ENCODE measurements around the gene KIAA0513. TPM values are rescaled to one million over a fixed set of nuclear protein-coding genes. Genes with fewer than 3 reads are reported as not detected.

The KIAA0513 gene
- total RNA-seq, 1 experiment from 2014 or later = 7.8 TPM

DNA sequence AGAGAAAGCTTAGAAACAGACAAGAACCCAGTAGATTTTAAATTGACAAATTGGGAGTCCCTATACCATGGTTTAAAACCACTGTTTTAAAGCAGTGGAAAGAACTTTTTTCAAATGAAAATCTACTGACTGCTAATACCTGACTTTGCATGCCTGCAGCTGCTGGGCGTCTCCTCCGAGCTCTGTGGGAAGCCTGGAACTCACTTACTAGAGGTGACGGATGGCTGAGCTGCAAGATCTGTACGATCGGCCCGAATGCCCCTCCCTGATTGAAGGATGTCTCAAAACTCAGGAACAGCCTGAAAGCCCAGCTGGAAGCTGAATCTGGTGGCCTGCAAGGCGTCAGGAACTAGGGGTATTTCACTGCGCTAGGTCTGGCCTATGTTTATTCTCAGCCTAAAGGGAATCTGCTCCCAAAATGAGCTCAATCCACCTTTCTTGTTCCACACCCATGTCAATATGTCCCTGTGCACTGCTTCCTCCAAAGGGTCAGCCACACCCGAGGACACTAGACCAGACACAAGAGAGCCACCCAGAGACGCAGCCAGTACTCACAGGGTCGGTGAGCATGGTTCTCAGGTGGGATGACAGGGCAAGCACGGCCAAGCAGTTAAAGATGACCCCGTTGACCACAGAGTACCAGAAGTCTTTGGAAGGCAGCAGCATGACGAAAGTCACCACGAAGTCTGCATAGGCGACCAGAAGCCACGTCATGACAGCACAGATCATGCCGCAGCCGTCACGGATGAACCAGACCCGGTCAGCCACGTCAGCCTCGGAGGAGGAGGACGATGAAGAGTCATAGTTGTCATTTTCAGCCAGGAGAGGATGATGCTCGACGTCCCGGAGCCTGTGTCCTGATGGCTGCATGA, 37.6 kb upstream of the KIAA0513 start:
- Mint-ChIP-seq H3K9me3 (no peaks in the 10 kb centered on the region), H3K36me3 (peaks cover 61% of the 10 kb centered on the region), H3K27ac (peak overlapping the region; percentile 63), H3K4me3 (no peak overlapping the region), H3K4me1 (peaks cover 5% of the 10 kb centered on the region; the same call in 1 of the 2 replicates), H3K27me3 (ENCODE audit: low read depth) (no peaks in the 10 kb centered on the region)
- no peak for DNase-seq (ENCODE audit: low spot score)
- ChIA-PET CTCF (interaction anchor here (0.7 to 2.0 kb wide), 3 partner anchors 17 to 67 kb away, joined by 3 to 5 read pairs (median 3); no protein-coding TSS in a partner anchor), POLR2A (no interaction called here)
- no peak for ATAC-seq
- TF ChIP-seq, protein P1, sequence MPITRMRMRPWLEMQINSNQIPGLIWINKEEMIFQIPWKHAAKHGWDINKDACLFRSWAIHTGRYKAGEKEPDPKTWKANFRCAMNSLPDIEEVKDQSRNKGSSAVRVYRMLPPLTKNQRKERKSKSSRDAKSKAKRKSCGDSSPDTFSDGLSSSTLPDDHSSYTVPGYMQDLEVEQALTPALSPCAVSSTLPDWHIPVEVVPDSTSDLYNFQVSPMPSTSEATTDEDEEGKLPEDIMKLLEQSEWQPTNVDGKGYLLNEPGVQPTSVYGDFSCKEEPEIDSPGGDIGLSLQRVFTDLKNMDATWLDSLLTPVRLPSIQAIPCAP (CRISPR knock-in tag; IDR thresholded peaks at IDR 0.05) = no peak
- no peak for TF ChIP-seq FOXP1 (CRISPR knock-in tag; IDR thresholded peaks at IDR 0.05; ENCODE audit: borderline replicate concordance)
- no peak for TF ChIP-seq ZNF263 (CRISPR knock-in tag; IDR thresholded peaks at IDR 0.05; ENCODE audit: low read depth)
- TF ChIP-seq ETV6 (CRISPR knock-in tag; IDR thresholded peaks at IDR 0.05) = no peak
- no peak for TF ChIP-seq ZNF219 (CRISPR knock-in tag; IDR thresholded peaks at IDR 0.05; ENCODE audit: borderline replicate concordance)
- TF ChIP-seq, protein P2, sequence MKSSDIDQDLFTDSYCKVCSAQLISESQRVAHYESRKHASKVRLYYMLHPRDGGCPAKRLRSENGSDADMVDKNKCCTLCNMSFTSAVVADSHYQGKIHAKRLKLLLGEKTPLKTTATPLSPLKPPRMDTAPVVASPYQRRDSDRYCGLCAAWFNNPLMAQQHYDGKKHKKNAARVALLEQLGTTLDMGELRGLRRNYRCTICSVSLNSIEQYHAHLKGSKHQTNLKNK (CRISPR knock-in tag; IDR thresholded peaks at IDR 0.05) = no peak
- no peak for TF ChIP-seq ZNF671 (CRISPR knock-in tag; IDR thresholded peaks at IDR 0.05)
- no peak for TF ChIP-seq MYBL2 (CRISPR knock-in tag; IDR thresholded peaks at IDR 0.05)
- TF ChIP-seq EMX1 (CRISPR knock-in tag; IDR thresholded peaks at IDR 0.05) = no peak

DNA sequence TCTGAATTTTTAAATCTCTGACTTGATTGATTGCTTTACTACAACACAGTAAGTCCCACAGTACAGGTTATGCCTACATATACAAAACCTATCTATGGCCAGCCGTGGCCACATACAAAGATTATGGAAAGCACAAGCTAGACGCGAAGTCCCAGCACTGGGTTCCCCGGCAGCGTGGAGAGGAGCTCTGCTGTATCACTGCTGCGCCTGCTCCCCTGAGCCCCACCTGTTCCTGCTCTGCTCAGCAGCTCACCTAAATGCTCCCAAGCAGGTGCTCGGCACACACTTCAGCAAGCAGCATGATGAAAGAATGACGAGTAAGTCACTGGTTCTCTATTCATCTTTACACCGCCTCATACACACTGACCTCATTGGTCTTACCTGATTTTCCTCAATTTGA, 36.8 kb upstream of the KIAA0513 start:
- DNase-seq (ENCODE audit: low spot score) (no peak), ATAC-seq (no peak)
- peaks cover 7% of the 10 kb centered on the region; the same call in 1 of the 2 replicates for H3K4me1 Mint-ChIP-seq
- H3K27ac Mint-ChIP-seq = no peak overlapping the region
- no peak for TF ChIP-seq JAZF1 (CRISPR knock-in tag; IDR thresholded peaks at IDR 0.05)
- TF ChIP-seq SOX15 (CRISPR knock-in tag; IDR thresholded peaks at IDR 0.05) = no peak
- no peak for TF ChIP-seq ETV6 (CRISPR knock-in tag; IDR thresholded peaks at IDR 0.05)
- TF ChIP-seq, protein P3, sequence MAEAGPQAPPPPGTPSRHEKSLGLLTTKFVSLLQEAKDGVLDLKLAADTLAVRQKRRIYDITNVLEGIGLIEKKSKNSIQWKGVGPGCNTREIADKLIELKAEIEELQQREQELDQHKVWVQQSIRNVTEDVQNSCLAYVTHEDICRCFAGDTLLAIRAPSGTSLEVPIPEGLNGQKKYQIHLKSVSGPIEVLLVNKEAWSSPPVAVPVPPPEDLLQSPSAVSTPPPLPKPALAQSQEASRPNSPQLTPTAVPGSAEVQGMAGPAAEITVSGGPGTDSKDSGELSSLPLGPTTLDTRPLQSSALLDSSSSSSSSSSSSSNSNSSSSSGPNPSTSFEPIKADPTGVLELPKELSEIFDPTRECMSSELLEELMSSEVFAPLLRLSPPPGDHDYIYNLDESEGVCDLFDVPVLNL (CRISPR knock-in tag; IDR thresholded peaks at IDR 0.05; ENCODE audit: borderline replicate concordance, low read depth) = no peak
- TF ChIP-seq, protein P4, sequence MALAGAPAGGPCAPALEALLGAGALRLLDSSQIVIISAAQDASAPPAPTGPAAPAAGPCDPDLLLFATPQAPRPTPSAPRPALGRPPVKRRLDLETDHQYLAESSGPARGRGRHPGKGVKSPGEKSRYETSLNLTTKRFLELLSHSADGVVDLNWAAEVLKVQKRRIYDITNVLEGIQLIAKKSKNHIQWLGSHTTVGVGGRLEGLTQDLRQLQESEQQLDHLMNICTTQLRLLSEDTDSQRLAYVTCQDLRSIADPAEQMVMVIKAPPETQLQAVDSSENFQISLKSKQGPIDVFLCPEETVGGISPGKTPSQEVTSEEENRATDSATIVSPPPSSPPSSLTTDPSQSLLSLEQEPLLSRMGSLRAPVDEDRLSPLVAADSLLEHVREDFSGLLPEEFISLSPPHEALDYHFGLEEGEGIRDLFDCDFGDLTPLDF (CRISPR knock-in tag; IDR thresholded peaks at IDR 0.05) = no peak
- TF ChIP-seq GABPB1 (CRISPR knock-in tag; IDR thresholded peaks at IDR 0.05) = no peak
- no peak for TF ChIP-seq ATF1 (CRISPR knock-in tag; IDR thresholded peaks at IDR 0.05)
- H3K36me3 Mint-ChIP-seq = peaks cover 65% of the 10 kb centered on the region
- H3K4me3 Mint-ChIP-seq = no peak overlapping the region
- CTCF ChIA-PET = interaction anchor here (1.4 to 2.0 kb wide), 2 partner anchors 20 to 66 kb away, joined by 3 to 5 read pairs; no protein-coding TSS in a partner anchor
- H3K27me3 Mint-ChIP-seq (ENCODE audit: low read depth) = no peaks in the 10 kb centered on the region
- POLR2A ChIA-PET = no interaction called here
- H3K9me3 Mint-ChIP-seq = no peaks in the 10 kb centered on the region

DNA sequence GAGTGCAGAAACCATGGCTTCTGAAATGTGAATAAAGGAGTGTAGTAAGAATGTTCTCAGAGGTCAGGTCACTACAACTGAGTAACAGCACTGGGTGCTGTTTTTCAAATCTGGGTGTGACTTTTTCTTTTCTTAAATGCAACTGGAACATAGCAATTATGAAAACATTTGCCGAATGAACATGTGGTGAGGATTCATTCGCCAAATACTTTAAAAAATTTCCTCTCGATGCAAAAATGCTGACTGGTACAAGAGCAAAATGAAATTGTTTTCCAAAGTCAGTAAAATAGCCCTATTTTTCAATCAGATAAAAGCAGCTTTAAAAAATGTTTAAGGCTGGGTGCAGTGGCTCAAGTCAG, 34.9 kb upstream of the KIAA0513 start:
- DNase-seq (ENCODE audit: low spot score) (no peak), ATAC-seq (no peak)
- Mint-ChIP-seq H3K27ac (no peak overlapping the region), H3K9me3 (no peaks in the 10 kb centered on the region), H3K36me3 (peaks cover 50% of the 10 kb centered on the region), H3K4me1 (peaks cover 7% of the 10 kb centered on the region; the same call in 1 of the 2 replicates), H3K27me3 (ENCODE audit: low read depth) (no peaks in the 10 kb centered on the region), H3K4me3 (no peak overlapping the region)
- TF ChIP-seq, protein P5, sequence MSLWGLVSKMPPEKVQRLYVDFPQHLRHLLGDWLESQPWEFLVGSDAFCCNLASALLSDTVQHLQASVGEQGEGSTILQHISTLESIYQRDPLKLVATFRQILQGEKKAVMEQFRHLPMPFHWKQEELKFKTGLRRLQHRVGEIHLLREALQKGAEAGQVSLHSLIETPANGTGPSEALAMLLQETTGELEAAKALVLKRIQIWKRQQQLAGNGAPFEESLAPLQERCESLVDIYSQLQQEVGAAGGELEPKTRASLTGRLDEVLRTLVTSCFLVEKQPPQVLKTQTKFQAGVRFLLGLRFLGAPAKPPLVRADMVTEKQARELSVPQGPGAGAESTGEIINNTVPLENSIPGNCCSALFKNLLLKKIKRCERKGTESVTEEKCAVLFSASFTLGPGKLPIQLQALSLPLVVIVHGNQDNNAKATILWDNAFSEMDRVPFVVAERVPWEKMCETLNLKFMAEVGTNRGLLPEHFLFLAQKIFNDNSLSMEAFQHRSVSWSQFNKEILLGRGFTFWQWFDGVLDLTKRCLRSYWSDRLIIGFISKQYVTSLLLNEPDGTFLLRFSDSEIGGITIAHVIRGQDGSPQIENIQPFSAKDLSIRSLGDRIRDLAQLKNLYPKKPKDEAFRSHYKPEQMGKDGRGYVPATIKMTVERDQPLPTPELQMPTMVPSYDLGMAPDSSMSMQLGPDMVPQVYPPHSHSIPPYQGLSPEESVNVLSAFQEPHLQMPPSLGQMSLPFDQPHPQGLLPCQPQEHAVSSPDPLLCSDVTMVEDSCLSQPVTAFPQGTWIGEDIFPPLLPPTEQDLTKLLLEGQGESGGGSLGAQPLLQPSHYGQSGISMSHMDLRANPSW (CRISPR knock-in tag; conservative IDR thresholded peaks at IDR 0.05; ENCODE audit: low read depth) = no peak
- TF ChIP-seq, protein P6, sequence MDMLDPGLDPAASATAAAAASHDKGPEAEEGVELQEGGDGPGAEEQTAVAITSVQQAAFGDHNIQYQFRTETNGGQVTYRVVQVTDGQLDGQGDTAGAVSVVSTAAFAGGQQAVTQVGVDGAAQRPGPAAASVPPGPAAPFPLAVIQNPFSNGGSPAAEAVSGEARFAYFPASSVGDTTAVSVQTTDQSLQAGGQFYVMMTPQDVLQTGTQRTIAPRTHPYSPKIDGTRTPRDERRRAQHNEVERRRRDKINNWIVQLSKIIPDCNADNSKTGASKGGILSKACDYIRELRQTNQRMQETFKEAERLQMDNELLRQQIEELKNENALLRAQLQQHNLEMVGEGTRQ (CRISPR knock-in tag; IDR thresholded peaks at IDR 0.05) = no peak
- no peak for TF ChIP-seq HMGA2 (CRISPR knock-in tag; IDR thresholded peaks at IDR 0.05)
- no peak for TF ChIP-seq ZNF317 (CRISPR knock-in tag; IDR thresholded peaks at IDR 0.05; ENCODE audit: borderline replicate concordance, low read depth)
- no peak for TF ChIP-seq ZNF416 (CRISPR knock-in tag; IDR thresholded peaks at IDR 0.05)
- TF ChIP-seq JUN (CRISPR knock-in tag; IDR thresholded peaks at IDR 0.05) = no peak
- POLR2A ChIA-PET = no interaction called here
- CTCF ChIA-PET = no interaction called here

All from WTC11 (cell line).